IMR-90 (cell line): ENCODE results near the gene SPPL2B. TPM values are rescaled to one million over a fixed set of nuclear protein-coding genes. Genes with fewer than 3 reads are reported as not detected.

Experiments used
- ATAC-seq: fragments of 200-7000 bp; cut with Tn5 transposase; 2 replicates; pipeline ENCODE4 v1.9.1; 2020; ENCODE audit warnings: low read depth, mild to moderate bottlenecking, moderate library complexity
- BruUV-seq: library from RNA; stranded (reverse); fragments of 400-500 nt; replicated peaks from 2 replicates; lab custom pipeline; 2021; lab: Mats Ljungman, UMichigan
- CTCF ChIA-PET: fragments of 300-600 bp; formaldehyde crosslinking; extraction: SDS; loops from one replicate; lab custom pipeline; 2021; ENCODE audit warnings: antibody characterized with exemption; lab: Yijun Ruan, JAX
- POLR2A ChIA-PET: fragments of 300-600 bp; sonication (Branson Sonifier 250); formaldehyde crosslinking; loops from one replicate; lab custom pipeline; 2022; ENCODE audit warnings: antibody characterized with exemption; ENCODE audit not compliant: unreplicated experiment; lab: Charles Lee
- DNase-seq: peaks from one replicate; pipeline ENCODE4 v3.0.0; 2013
- H2AFZ ChIP-seq: replicated peaks from 2 replicates; pipeline ENCODE3; 2013; ENCODE audit warnings: low read length, mild to moderate bottlenecking; ENCODE audit not compliant: poor library complexity
- H2AK5ac ChIP-seq: 2 replicates; pipeline ENCODE4 v1.6.1; 2013; ENCODE audit warnings: low read depth, low read length, inconsistent platforms
- H2AK9ac ChIP-seq: replicated peaks from 2 replicates; pipeline ENCODE3; 2013; ENCODE audit warnings: mild to moderate bottlenecking, low read depth, low read length, moderate library complexity; ENCODE audit not compliant: poor library complexity
- H2BK120ac ChIP-seq: 2 replicates; pipeline ENCODE4 v1.6.1; 2013; ENCODE audit warnings: low read depth, low read length, inconsistent platforms
- H2BK15ac ChIP-seq: 3 replicates; pipeline ENCODE4 v1.6.1; 2013; ENCODE audit warnings: low read depth, low read length, inconsistent platforms
- H2BK20ac ChIP-seq: 2 replicates; pipeline ENCODE4 v1.6.1; 2013; ENCODE audit warnings: low read depth, mild to moderate bottlenecking, inconsistent platforms, low read length, moderate library complexity
- H2BK5ac ChIP-seq: 2 replicates; pipeline ENCODE4 v1.6.1; 2013; ENCODE audit warnings: mild to moderate bottlenecking, low read depth, low read length, inconsistent platforms; ENCODE audit not compliant: poor library complexity, severe bottlenecking
- H3K14ac ChIP-seq: replicated peaks from 2 replicates; pipeline ENCODE4 v1.6.1; 2013; ENCODE audit warnings: low read depth, low read length, inconsistent platforms
- H3K18ac ChIP-seq: 2 replicates; pipeline ENCODE4 v1.6.1; 2013; ENCODE audit warnings: low read depth, low read length, control low read depth
- H3K23ac ChIP-seq: 2 replicates; pipeline ENCODE4 v1.6.1; 2013; ENCODE audit warnings: low read depth, low read length, inconsistent platforms
- H3K27ac ChIP-seq: 2 replicates; pipeline ENCODE4 v1.5.1; 2013; ENCODE audit warnings: mild to moderate bottlenecking, control low read depth, low read length; ENCODE audit not compliant: insufficient read depth
- H3K27me3 ChIP-seq: 2 replicates; pipeline ENCODE4 v1.6.1; 2013; ENCODE audit warnings: low read length; ENCODE audit not compliant: control insufficient read depth, insufficient read depth
- H3K36me3 ChIP-seq: 2 replicates; pipeline ENCODE4 v1.6.1; 2013; ENCODE audit warnings: low read length, mixed read lengths; ENCODE audit not compliant: control insufficient read depth, insufficient read depth
- H3K4ac ChIP-seq: 2 replicates; pipeline ENCODE4 v1.6.1; 2013; ENCODE audit warnings: low read depth, low read length, inconsistent platforms
- H3K4me1 ChIP-seq: 2 replicates; pipeline ENCODE4 v1.6.1; 2013; ENCODE audit warnings: low read length, mixed read lengths; ENCODE audit not compliant: control insufficient read depth, insufficient read depth
- H3K4me2 ChIP-seq: 2 replicates; pipeline ENCODE4 v1.6.1; 2013; ENCODE audit warnings: low read depth, mild to moderate bottlenecking, control low read depth, low read length, moderate library complexity
- H3K4me3 ChIP-seq: 2 replicates; pipeline ENCODE4 v1.5.1; 2013; ENCODE audit warnings: low read depth, mild to moderate bottlenecking, control low read depth, low read length, moderate library complexity; ENCODE audit not compliant: insufficient read depth
- H3K56ac ChIP-seq: 2 replicates; pipeline ENCODE4 v1.6.1; 2013; ENCODE audit warnings: low read length, inconsistent platforms; ENCODE audit not compliant: insufficient read depth; ENCODE audit errors: extremely low read depth
- H3K79me1 ChIP-seq, 2 experiments: 2 replicates each; pipeline ENCODE4 v1.6.1; 2013; ENCODE audit warnings: low read length in 2 of 2, inconsistent platforms in 1 of 2, low read depth in 1 of 2
- H3K9ac ChIP-seq: 2 replicates; pipeline ENCODE4 v1.6.1; 2013; ENCODE audit warnings: low read depth, low read length, control low read depth
- H3K9me1 ChIP-seq: 2 replicates; pipeline ENCODE4 v1.6.1; 2013; ENCODE audit warnings: low read length, inconsistent platforms; ENCODE audit not compliant: insufficient read depth
- H3K9me3 ChIP-seq: 2 replicates; pipeline ENCODE4 v1.6.1; 2013; ENCODE audit warnings: low read length; ENCODE audit not compliant: control insufficient read depth, insufficient read depth
- H4K20me1 ChIP-seq: 2 replicates; pipeline ENCODE4 v1.6.1; 2013; ENCODE audit warnings: low read length, inconsistent platforms; ENCODE audit not compliant: insufficient read depth
- H4K5ac ChIP-seq: 2 replicates; pipeline ENCODE4 v1.6.1; 2013; ENCODE audit warnings: mild to moderate bottlenecking, low read depth, low read length, control low read depth
- H4K8ac ChIP-seq, 2 experiments: 2 replicates each; pipeline ENCODE4 v1.6.1; 2013; ENCODE audit warnings: low read depth in 2 of 2, low read length in 2 of 2, control low read depth in 1 of 2, inconsistent platforms in 1 of 2
- H4K91ac ChIP-seq: 2 replicates; pipeline ENCODE4 v1.6.1; 2013; ENCODE audit warnings: low read depth, low read length, inconsistent platforms; ENCODE audit not compliant: insufficient read depth
- BHLHE40 ChIP-seq: fragments of 150-350 bp; IDR thresholded peaks from 2 replicates; pipeline ENCODE4 v1.6.1; 2016; ENCODE audit warnings: mild to moderate bottlenecking, low read depth, low read length
- CEBPB ChIP-seq: IDR thresholded peaks from 2 replicates; pipeline ENCODE4 v1.6.1; 2012; ENCODE audit warnings: low read depth, low read length, improper control_type of control experiment
- FOS ChIP-seq: fragments of 150-350 bp; IDR thresholded peaks from 2 replicates; pipeline ENCODE4 v1.6.1; 2016; ENCODE audit warnings: low read depth, low read length
- MAFK ChIP-seq: IDR thresholded peaks from 2 replicates; pipeline ENCODE4 v1.6.1; 2012; ENCODE audit warnings: low read depth, low read length, improper control_type of control experiment
- MAZ ChIP-seq: IDR thresholded peaks from 2 replicates; pipeline ENCODE4 v1.6.1; 2012; ENCODE audit warnings: low read depth, mild to moderate bottlenecking, low read length, improper control_type of control experiment, moderate library complexity, borderline replicate concordance
- MXI1 ChIP-seq: IDR thresholded peaks from 2 replicates; pipeline ENCODE4 v1.6.1; 2012; ENCODE audit warnings: low read depth, mild to moderate bottlenecking, low read length, moderate library complexity, borderline replicate concordance
- NFE2L2 ChIP-seq: fragments of 150-350 bp; IDR thresholded peaks from 2 replicates; pipeline ENCODE4 v1.6.1; 2016; ENCODE audit warnings: low read depth, mild to moderate bottlenecking, low read length
- RAD21 ChIP-seq: IDR thresholded peaks from 2 replicates; pipeline ENCODE4 v1.6.1; 2012; ENCODE audit warnings: low read length, improper control_type of control experiment
- RCOR1 ChIP-seq: IDR thresholded peaks from 2 replicates; pipeline ENCODE4 v1.6.1; 2012; ENCODE audit warnings: mild to moderate bottlenecking, low read length, improper control_type of control experiment; ENCODE audit not compliant: insufficient replicate concordance
- RFX5 ChIP-seq: IDR thresholded peaks from 2 replicates; pipeline ENCODE4 v1.8.0; 2012; ENCODE audit warnings: low read depth, mild to moderate bottlenecking, low read length, moderate library complexity
- SMC3 ChIP-seq: fragments of 150-350 bp; IDR thresholded peaks from 2 replicates; pipeline ENCODE4 v1.6.1; 2016; ENCODE audit warnings: low read depth, mild to moderate bottlenecking, antibody characterized with exemption, low read length, moderate library complexity
- WGBS, 2 experiments: methylation state at CpG; one replicate each; pipeline versions ENCODE4 v1.1.5 to v1.1.7; 2013; ENCODE audit warnings: missing lambda C conversion rate in 2 of 2; ENCODE audit not compliant: insufficient read length in 1 of 2; ENCODE audit errors: extremely low coverage in 2 of 2; 5-methylcytosine and 5-hydroxymethylcytosine counted together
- dilution Hi-C: fragments of 300-500 bp; cut with HindIII; formaldehyde crosslinking; loops from one replicate; pipeline ENCODE4 v1.14.3; 2018; ENCODE audit warnings: low sequenced_read_pairs; ENCODE audit not compliant: unreplicated experiment
- in situ Hi-C: fragments of 300-500 bp; cut with MboI; formaldehyde crosslinking; loops from 3 replicates; pipeline ENCODE4 v1.14.3; 2019; ENCODE audit warnings: low sequenced_read_pairs, inconsistent platforms, mixed read lengths
- intact Hi-C: fragments of 100-400 bp; cut with micrococcal nuclease; formaldehyde crosslinking; loops from 2 replicates; pipeline ENCODE4 v1.10.0; 2022
- polyA plus RNA-seq, 3 experiments: library from polyadenylated mRNA; depleted of rRNA; stranded (reverse); fragments of >200 nt; gene quantifications; 2 replicates each; pipeline ENCODE4 v1.2.3, GENCODE V29; 2012; ENCODE audit warnings: low replicate concordance in 1 of 3
- total RNA-seq: library from RNA; depleted of rRNA; stranded (reverse); fragments of >200 nt; gene quantifications from 2 replicates; pipeline ENCODE4 v1.2.3, GENCODE V29; 2012
- TF ChIP-seq, protein P1 (sequence below): fragments of 150-350 bp; IDR thresholded peaks from 2 replicates; pipeline ENCODE4 v1.6.1; 2016; ENCODE audit warnings: low read depth, mild to moderate bottlenecking, low read length, moderate library complexity, borderline replicate concordance
- TF ChIP-seq, protein P2 (sequence below): fragments of 150-350 bp; IDR thresholded peaks from 2 replicates; pipeline ENCODE4 v1.6.1; 2017; ENCODE audit warnings: mild to moderate bottlenecking, antibody characterized with exemption, low read length, low read depth
- TF ChIP-seq, protein P3 (sequence below): conservative IDR thresholded peaks from 2 replicates; pipeline ENCODE4 v1.5.1; 2012; ENCODE audit warnings: mild to moderate bottlenecking, low read depth, low read length, improper control_type of control experiment

SPPL2B gene
- total and polyA plus RNA-seq, 2 of the 4 experiments (the other 2 are of a cell fraction): 3.4 to 45.7 TPM

DNA sequence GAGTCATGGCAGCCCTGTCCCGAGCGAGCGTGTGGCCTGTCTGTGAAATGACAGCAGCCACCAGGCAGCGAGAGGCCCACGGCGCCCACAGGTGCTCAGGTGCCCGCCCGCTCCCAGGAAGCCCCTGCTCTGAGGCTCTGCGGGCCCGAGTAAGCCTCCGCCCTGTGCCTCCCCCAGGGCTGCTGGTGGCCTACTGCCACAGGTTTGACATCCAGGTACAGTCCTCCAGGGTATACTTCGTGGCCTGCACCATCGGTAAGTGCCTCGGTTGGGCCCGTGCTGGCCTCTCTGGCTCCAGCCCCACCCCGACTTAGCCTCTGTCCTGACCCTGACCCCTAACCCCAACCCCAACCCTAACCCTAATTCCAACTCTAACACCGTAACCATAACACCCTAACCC is 16.6 kb downstream of the SPPL2B start:
- Histone ChIP-seq H4K91ac (no peak overlapping the region), H3K23ac (no peak overlapping the region), H3K14ac (no peak overlapping the region), H3K27ac (no peak overlapping the region), H2BK20ac (no peak overlapping the region), H3K4me1 (no peaks in the 10 kb centered on the region), H2AK9ac (no peak overlapping the region), H2AFZ (no peak overlapping the region), H3K27me3 (no peaks in the 10 kb centered on the region), H3K9ac (no peak overlapping the region), H4K5ac (no peak overlapping the region), H3K9me1 (no peaks in the 10 kb centered on the region), H3K56ac (no peak overlapping the region), H2BK15ac (no peak overlapping the region), H4K20me1 (no peaks in the 10 kb centered on the region), H3K18ac (no peak overlapping the region), H2BK120ac (no peak overlapping the region), H2AK5ac (no peak overlapping the region), H3K4me3 (no peak overlapping the region), H3K79me1 (no peaks in the 10 kb centered on the region), H4K8ac (no peak overlapping the region), H3K36me3 (peaks cover 44% of the 10 kb centered on the region), H3K4ac (no peak overlapping the region), H2BK5ac (no peak overlapping the region), H3K9me3 (no peaks in the 10 kb centered on the region), H3K4me2 (no peak overlapping the region)
- BruUV-seq: no TSS peak
- 97% methylated on average over 17 of the region's 17 CpGs; no CpG with 5 or more reads in 1 of the 2 experiments for WGBS, 2 experiments
- ChIA-PET POLR2A (no interaction called here), CTCF (no interaction called here)
- intact Hi-C loops: no loop called here
- ATAC-seq (no peak), DNase-seq (no peak)
- TF ChIP-seq BHLHE40 (no peak), RAD21 (no peak), MAFK (no peak), FOS (no peak), NFE2L2 (no peak), MAZ (no peak), CEBPB (no peak), SMC3 (no peak), MXI1 (no peak), RFX5 (no peak), RCOR1 (no peak)
- TF ChIP-seq, protein P1, sequence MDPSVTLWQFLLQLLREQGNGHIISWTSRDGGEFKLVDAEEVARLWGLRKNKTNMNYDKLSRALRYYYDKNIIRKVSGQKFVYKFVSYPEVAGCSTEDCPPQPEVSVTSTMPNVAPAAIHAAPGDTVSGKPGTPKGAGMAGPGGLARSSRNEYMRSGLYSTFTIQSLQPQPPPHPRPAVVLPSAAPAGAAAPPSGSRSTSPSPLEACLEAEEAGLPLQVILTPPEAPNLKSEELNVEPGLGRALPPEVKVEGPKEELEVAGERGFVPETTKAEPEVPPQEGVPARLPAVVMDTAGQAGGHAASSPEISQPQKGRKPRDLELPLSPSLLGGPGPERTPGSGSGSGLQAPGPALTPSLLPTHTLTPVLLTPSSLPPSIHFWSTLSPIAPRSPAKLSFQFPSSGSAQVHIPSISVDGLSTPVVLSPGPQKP: no peak
- TF ChIP-seq, protein P2, sequence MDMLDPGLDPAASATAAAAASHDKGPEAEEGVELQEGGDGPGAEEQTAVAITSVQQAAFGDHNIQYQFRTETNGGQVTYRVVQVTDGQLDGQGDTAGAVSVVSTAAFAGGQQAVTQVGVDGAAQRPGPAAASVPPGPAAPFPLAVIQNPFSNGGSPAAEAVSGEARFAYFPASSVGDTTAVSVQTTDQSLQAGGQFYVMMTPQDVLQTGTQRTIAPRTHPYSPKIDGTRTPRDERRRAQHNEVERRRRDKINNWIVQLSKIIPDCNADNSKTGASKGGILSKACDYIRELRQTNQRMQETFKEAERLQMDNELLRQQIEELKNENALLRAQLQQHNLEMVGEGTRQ: no peak
- TF ChIP-seq, protein P3, sequence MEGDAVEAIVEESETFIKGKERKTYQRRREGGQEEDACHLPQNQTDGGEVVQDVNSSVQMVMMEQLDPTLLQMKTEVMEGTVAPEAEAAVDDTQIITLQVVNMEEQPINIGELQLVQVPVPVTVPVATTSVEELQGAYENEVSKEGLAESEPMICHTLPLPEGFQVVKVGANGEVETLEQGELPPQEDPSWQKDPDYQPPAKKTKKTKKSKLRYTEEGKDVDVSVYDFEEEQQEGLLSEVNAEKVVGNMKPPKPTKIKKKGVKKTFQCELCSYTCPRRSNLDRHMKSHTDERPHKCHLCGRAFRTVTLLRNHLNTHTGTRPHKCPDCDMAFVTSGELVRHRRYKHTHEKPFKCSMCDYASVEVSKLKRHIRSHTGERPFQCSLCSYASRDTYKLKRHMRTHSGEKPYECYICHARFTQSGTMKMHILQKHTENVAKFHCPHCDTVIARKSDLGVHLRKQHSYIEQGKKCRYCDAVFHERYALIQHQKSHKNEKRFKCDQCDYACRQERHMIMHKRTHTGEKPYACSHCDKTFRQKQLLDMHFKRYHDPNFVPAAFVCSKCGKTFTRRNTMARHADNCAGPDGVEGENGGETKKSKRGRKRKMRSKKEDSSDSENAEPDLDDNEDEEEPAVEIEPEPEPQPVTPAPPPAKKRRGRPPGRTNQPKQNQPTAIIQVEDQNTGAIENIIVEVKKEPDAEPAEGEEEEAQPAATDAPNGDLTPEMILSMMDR: no peak
- in situ Hi-C loops: no loop called here
- dilution Hi-C loops: no loop called here
